HUES64 (cell line): Measurements from ENCODE around the gene BBIP1.
"Not testable (repeated sequence)": the region's sequence is repeated elsewhere in the genome, so short reads cannot be mapped to it uniquely, and the experiment has no call there.

Experiments used
- H3K27ac ChIP-seq: 2 replicates; pipeline ENCODE4 v1.7.0; 2013; ENCODE audit warnings: low read depth, low read length, inconsistent platforms
- H3K27me3 ChIP-seq: 2 replicates; pipeline ENCODE4 v1.6.1; 2013; ENCODE audit warnings: mild to moderate bottlenecking, low read length; ENCODE audit not compliant: insufficient read depth
- H3K36me3 ChIP-seq: 2 replicates; pipeline ENCODE4 v1.6.1; 2013; ENCODE audit warnings: mild to moderate bottlenecking, low read length; ENCODE audit not compliant: insufficient read depth
- H3K4me1 ChIP-seq: 2 replicates; pipeline ENCODE4 v1.6.1; 2013; ENCODE audit warnings: mild to moderate bottlenecking, low read length, moderate library complexity; ENCODE audit not compliant: insufficient read depth
- H3K4me3 ChIP-seq: 2 replicates; pipeline ENCODE4 v1.5.1; 2013; ENCODE audit warnings: mild to moderate bottlenecking, low read length, moderate library complexity
- H3K9ac ChIP-seq: 2 replicates; pipeline ENCODE4 v1.6.1; 2013; ENCODE audit warnings: mild to moderate bottlenecking, low read depth, low read length
- H3K9me3 ChIP-seq: 2 replicates; pipeline ENCODE4 v1.6.1; 2013; ENCODE audit warnings: low read depth, low read length; ENCODE audit not compliant: insufficient read depth
- WGBS: fragments of 150-250, 120-280 bp; methylation state at CpG from one replicate; pipeline ENCODE4 v1.1.7; 2013; ENCODE audit warnings: missing lambda C conversion rate; 5-methylcytosine and 5-hydroxymethylcytosine counted together

BBIP1 gene

DNA sequence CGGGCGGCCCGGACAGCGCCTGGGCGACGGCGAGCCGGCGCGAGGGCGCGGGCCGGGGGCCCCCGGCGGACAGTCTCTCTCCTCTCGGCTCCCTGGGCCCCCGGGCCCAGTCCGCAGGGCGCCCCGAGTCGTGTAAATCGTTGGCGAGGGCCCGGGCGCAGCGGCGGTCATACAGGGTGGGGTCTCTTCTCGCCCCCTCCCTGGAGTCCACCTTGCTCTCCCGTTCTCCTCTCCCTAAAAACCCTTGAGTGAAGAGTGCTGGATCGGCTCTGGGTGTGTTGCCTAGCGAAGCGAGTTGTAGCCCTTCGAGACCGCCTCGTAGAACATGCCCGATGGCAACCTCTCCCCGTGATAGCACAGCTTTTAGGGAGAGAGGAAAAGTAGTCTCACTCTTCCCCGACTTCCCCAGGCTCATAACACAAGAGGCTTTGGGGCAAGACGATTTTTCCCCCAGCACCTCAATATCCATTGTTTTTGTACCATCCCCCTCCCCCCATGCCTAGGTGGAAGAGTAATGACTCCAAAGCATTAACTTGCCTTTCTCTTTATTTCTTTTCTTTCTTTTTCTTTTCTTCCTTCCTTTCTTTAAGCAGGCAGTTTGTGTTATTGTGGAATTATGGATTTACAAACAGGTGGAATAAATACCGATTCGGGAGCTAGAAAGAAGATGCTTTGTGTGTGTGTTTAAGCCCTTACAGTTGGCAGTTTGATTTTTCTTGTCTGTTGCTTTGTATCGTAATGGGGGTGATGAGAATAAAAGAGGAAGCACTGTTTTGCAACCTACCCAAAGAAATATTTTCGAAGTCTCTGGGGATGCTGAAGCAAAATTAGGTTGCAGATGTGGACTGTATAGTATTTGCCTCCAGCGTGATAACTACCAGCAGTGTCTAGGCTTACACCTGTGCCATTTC lies 1.2 kb upstream of the BBIP1 start:
- peak overlapping the region; percentile 89 for H3K4me3 ChIP-seq
- peak overlapping the region; percentile 71 for H3K9ac ChIP-seq
- under 1% methylated on average over 44 of the region's 44 CpGs for WGBS
- no peaks in the 10 kb centered on the region for H3K9me3 ChIP-seq
- H3K27me3 ChIP-seq = no peaks in the 10 kb centered on the region
- peaks cover 30% of the 10 kb centered on the region for H3K4me1 ChIP-seq
- H3K36me3 ChIP-seq = no peaks in the 10 kb centered on the region
- H3K27ac ChIP-seq = peak overlapping the region; percentile 67

DNA sequence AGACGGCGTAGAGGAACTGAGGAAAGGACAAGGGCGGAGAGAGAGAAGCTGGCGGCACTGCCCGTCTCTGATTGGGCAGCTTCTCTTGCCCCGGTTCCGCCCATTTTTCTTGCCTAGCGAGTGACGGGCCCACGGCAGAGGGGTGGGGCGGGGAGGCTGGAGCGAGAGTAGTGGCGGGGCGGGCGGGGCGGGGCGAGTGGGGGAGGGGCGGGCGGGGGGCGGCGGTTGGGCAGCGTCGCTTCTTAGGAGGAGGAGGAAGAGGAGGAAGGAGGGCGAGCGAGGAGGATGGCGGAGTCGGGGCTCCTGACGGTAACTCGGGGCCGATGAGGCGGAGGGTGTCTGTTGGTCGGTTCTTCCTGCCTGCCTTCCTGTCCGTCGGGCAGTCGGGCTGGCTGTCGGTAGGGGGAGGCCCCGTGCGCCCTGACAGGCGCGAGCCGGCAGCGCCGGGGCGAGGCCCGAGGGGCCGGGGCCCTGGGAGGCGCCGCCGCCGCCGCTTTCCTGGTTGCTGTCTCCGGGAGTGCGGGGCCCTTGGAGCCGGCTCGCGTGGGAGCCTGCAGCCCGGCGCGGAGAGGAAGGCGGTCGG lies 460 bp upstream of the BBIP1 start, which contains the start of gene SHOC2:
TSS of gene SHOC2 (plus strand) at position 256 of the 583 bp plus-strand sequence. CDS start 44,755 bp downstream, outside the sequence.
- Histone ChIP-seq H3K4me1 (peaks cover 30% of the 10 kb centered on the region), H3K9ac (peak within 1 kb of the TSS; percentile 81), H3K4me3 (peak within 1 kb of the TSS; percentile 89), H3K27me3 (no peaks in the 10 kb centered on the region), H3K9me3 (no peaks in the 10 kb centered on the region), H3K36me3 (no peaks in the 10 kb centered on the region), H3K27ac (peak within 1 kb of the TSS; percentile 97)
- under 1% methylated on average over 47 of the region's 61 CpGs for WGBS

DNA sequence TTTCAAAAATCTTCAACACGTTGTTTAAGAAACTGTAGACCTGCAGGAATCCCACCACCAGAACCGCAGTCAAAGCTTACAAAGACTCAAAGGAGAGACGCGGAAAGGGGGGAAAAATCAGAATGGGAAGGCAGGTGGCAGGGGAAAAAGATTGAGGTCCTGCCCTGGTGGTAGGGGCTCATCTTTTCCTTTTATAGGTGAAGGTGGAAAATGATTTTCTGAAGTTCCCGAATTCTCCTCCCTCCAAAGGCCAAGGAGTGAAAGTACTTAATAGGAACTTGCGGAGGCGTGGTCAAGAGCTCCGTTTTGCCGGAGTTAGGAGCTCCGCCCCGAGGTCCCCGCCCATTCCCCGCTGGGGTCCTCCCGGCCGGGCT lies 724 bp downstream of the BBIP1 start:
- H3K36me3 ChIP-seq = no peaks in the 10 kb centered on the region
- no peaks in the 10 kb centered on the region for H3K9me3 ChIP-seq
- H3K27ac ChIP-seq = peak overlapping the region; percentile 97
- peak overlapping the region; percentile 81 for H3K9ac ChIP-seq
- H3K27me3 ChIP-seq = no peaks in the 10 kb centered on the region
- 2% methylated on average over 14 of the region's 15 CpGs for WGBS
- H3K4me1 ChIP-seq = peaks cover 30% of the 10 kb centered on the region
- H3K4me3 ChIP-seq = peak overlapping the region; percentile 66

DNA sequence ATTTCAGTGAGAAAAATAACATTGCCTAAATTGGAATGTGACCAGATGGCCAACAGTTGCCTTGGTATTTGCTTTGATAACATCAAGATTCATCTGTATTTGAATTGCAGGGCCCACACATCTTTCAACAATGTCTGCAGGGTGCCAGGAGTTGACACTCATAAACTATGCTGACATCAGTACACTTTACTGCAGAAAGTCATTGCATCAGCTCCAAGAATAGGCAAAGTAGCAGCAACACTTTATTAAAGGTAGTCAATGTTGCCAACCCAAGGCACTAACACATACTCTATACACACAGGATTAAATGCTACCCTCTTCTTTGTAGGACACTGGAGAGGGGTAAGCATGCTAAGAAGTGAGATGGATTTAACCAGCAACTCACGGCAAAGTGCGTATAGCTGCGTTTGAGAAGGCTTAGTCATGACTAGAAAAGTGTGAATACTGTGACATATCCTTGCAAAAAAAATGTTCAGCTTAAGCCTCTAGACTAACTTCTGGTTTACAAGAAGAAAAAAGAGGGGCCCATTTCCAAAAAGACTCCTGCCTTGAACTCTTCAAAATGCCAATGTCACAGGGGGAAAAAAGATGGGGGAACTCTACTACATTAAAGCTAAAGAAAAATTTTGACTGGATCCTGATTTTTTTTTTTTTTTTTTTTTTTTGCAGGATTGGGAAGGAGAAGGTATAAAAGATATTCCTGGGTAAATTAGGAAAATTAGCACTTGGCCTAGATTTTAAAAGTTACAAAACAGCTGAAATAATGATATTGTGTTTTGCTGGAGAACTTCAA lies 2.2 kb downstream of the BBIP1 start:
- WGBS = 81% methylated on average over 3 of the region's 3 CpGs
- no peaks in the 10 kb centered on the region for H3K27me3 ChIP-seq

DNA sequence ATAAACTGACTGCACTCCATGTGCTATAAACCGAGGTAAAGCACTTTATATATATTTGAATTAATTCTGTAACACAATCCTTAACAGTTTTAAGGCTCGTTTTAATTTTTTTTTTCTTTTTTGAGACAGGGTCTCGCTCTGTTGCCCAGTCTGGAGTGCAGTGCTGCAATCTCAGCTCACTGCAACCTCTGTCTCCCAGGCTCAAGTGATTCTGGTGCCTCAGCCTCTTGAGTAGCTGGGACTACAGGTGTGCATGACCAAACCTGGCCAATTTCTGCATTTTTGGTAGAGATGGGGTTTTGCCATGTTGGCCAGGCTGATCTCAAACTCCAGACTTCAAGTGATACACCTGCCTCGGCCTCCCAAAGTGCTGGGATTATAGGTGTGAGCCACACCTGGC lies 3.4 kb downstream of the BBIP1 start:
- not testable (repeated sequence) for H3K4me3 ChIP-seq, H3K9me3 ChIP-seq, H3K9ac ChIP-seq, H3K27ac ChIP-seq, H3K27me3 ChIP-seq, H3K36me3 ChIP-seq
- WGBS = 97% methylated on average over 3 of the region's 4 CpGs
- peaks cover 21% of the 10 kb centered on the region for H3K4me1 ChIP-seq

More for the DNA sequence above, 2.2 kb downstream of the BBIP1 start:
- Histone ChIP-seq H3K9ac (peak overlapping the region; percentile 19; the same call in 1 of the 2 replicates), H3K4me3 (no peak overlapping the region), H3K27ac (peak overlapping the region; percentile 54; the same call in 1 of the 2 replicates), H3K9me3 (no peaks in the 10 kb centered on the region), H3K36me3 (0 out of 2 replicates have a peak, but pooled peaks cover 4% of the 10 kb centered on the region), H3K4me1 (peaks cover 30% of the 10 kb centered on the region)

DNA sequence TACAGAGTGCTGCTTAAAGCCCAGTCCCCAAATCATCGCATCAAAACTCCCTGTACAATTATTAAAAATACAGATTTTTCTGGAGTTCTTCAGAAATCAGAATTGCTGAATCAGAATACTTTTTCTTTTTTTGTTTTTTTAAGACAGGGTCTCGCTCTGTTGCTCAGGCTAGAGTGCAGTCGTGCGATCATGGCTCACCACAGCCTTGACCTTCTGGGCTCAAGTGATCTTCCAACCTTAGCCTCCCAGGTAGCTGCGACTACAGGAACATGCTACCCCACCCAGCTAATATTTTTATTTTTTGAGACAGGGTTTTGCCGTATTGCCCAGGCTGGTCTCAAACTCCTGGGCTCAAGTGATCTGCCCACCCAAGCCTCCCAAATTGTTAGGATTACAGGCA lies 3.9 kb downstream of the BBIP1 start:
- Histone ChIP-seq H3K27me3 (no peaks in the 10 kb centered on the region), H3K4me3 (no peak overlapping the region), H3K36me3 (0 out of 2 replicates have a peak, but pooled peaks cover 7% of the 10 kb centered on the region), H3K9ac (no peak overlapping the region), H3K27ac (no peak overlapping the region), H3K4me1 (peaks cover 21% of the 10 kb centered on the region), H3K9me3 (no peaks in the 10 kb centered on the region)
- 97% methylated on average over 6 of the region's 6 CpGs for WGBS

DNA sequence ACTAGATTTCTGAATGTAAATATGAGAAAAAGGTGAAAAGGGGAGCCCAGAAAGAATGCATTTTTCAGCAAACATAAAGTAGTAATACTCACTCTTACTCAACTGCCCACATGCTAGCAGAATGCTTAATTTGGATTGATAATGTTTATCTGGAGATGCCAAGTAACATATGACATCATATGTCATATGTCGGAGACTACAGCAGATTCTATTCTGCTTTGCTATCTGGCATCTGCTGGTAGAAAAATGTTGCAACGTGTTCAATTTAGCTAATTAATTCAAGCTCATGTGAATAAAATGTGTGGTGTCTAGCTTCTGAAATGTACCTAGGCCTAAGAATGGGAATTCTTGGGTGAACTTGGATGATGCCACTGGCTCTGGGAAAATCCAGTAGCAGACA lies 4.5 kb downstream of the BBIP1 start:
- H3K27me3 ChIP-seq = no peaks in the 10 kb centered on the region
- peaks cover 21% of the 10 kb centered on the region for H3K4me1 ChIP-seq
- H3K9me3 ChIP-seq = no peaks in the 10 kb centered on the region
- H3K36me3 ChIP-seq = 0 out of 2 replicates have a peak, but pooled peaks cover 7% of the 10 kb centered on the region
- H3K27ac ChIP-seq = no peak overlapping the region
- H3K4me3 ChIP-seq = no peak overlapping the region
- 93% methylated on average over 2 of the region's 2 CpGs for WGBS
- H3K9ac ChIP-seq = no peak overlapping the region

DNA sequence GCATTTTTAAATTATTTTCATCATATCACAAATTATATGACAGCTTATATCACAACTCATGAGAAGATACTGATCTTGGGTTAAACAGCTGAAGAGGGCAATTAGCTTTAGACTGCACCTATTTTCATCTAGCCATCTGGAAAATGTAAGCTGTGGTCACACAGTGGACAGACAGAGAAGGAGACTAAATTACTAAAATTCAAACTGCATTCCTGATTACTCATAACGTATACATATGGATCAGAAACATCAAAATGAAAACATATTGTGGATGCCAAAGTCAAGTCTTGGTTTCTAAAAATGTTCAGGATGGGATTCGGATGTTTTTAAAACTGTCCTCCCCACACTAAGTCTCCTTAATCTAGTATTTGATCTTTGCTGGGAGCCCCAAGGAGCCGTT lies 6.6 kb downstream of the BBIP1 start:
- Histone ChIP-seq H3K9me3 (no peaks in the 10 kb centered on the region), H3K4me3 (no peak overlapping the region), H3K36me3 (0 out of 2 replicates have a peak, but pooled peaks cover 7% of the 10 kb centered on the region), H3K27ac (no peak overlapping the region), H3K9ac (no peak overlapping the region), H3K4me1 (peaks cover 14% of the 10 kb centered on the region), H3K27me3 (no peaks in the 10 kb centered on the region)
- WGBS = 90% methylated on average over 2 of the region's 3 CpGs

DNA sequence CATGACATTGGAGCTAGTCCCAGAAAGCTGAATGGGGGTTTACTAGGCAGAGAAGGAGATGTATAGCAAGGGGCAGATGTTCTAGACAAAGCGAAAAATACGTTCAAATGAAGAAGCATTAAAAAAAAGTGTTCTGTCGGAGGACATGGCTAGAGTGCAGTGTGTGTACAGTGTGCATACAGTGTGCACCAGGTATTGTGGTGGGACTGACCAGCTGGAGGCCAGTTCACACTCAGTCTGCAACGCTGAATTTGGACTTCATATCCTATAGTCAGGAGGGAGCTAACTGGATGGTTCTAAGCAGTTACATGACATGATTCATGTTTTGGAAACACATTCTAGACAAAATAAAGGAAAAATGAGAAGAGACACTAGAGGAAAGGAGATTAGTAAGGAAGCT lies 8.8 kb downstream of the BBIP1 start:
- Histone ChIP-seq H3K27me3 (no peaks in the 10 kb centered on the region), H3K36me3 (0 out of 2 replicates have a peak, but pooled peaks cover 7% of the 10 kb centered on the region), H3K4me1 (no peaks in the 10 kb centered on the region), H3K9ac (no peak overlapping the region), H3K9me3 (no peaks in the 10 kb centered on the region), H3K4me3 (no peak overlapping the region), H3K27ac (no peak overlapping the region)
- 94% methylated on average over 4 of the region's 4 CpGs for WGBS

DNA sequence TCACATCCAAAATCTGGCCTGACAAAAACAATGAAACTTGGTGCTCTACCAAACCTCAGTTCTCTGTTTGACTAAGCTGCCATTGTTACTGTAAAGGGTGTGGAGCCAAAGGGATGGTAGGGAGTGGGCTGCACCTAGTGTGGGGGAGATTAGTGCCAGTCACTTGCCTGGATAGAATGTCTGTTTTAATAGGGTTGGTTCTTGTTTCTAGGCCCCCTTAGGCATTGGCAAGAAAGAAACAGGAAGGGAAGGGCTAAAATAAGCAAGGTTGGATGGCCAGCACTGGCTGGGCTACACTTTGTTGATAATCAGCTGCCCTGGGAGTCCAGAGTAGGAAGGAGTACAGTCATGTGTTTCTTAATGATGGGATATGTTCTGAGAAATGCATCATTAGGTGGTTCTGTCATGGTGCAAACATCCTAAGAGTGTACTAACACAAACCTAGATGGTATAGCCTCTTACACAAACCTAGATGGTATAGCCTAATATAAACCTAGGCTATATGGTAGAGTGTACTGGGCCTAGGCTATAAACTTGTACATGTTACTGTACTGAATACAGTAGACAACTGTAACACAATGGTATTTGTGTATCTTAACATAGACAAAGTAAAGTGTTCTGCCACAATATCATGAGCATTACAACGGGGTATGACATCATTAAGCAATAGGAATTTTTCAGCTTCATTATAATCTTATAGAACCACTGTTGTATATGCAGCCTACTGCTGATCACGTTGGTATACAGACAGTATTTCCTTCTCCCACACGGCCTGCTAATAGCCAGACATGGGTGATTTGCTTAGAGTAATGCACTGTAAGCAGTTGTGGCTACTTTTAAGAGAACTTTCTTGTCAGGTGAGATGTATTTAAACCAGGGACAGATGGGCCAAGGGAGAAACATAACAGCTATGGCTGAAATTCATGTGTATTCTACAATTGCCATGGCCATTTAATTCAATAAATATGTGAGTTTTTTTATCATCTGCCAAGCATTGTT lies 15.4 kb downstream of the BBIP1 start:
- Histone ChIP-seq H3K9me3 (no peaks in the 10 kb centered on the region), H3K36me3 (peaks cover 20% of the 10 kb centered on the region), H3K9ac (no peak overlapping the region), H3K27me3 (no peaks in the 10 kb centered on the region), H3K27ac (no peak overlapping the region), H3K4me3 (no peak overlapping the region), H3K4me1 (no peaks in the 10 kb centered on the region)
- WGBS = 96% methylated on average over 3 of the region's 3 CpGs
